Smooth muscle cell (in vitro differentiated cells): ENCODE results near the gene SSC5D. TPM values are rescaled to one million over a fixed set of nuclear protein-coding genes. Genes with fewer than 3 reads are reported as not detected.

Source experiments
- DNase-seq: peaks from one replicate; lab custom pipeline; 2025; ENCODE audit not compliant: unreplicated experiment; lab: John Stamatoyannopoulos, UW
- H2AFZ ChIP-seq: fragments of 200-600 bp; sonication (generic); 2 replicates; pipeline ENCODE4 v1.6.0; 2016; ENCODE audit warnings: antibody characterized with exemption, low read depth, mild to moderate bottlenecking
- H3F3A ChIP-seq: fragments of 200-600 bp; sonication (generic); 2 replicates; pipeline ENCODE4 v1.6.0; 2017; ENCODE audit warnings: antibody characterized with exemption, low read depth
- H3K27ac ChIP-seq: fragments of 200-600 bp; sonication (generic); 2 replicates; pipeline ENCODE4 v1.5.1; 2016; ENCODE audit warnings: low read depth, mild to moderate bottlenecking
- H3K27me3 ChIP-seq: fragments of 200-600 bp; sonication (generic); 2 replicates; pipeline ENCODE4 v1.6.1; 2016; ENCODE audit warnings: low read depth, mild to moderate bottlenecking
- H3K36me3 ChIP-seq: fragments of 200-600 bp; sonication (generic); 2 replicates; pipeline ENCODE4 v1.5.1; 2016; ENCODE audit warnings: low read depth
- H3K4me1 ChIP-seq: fragments of 200-600 bp; sonication (generic); 2 replicates; pipeline ENCODE4 v1.5.1; 2016; ENCODE audit warnings: low read depth
- H3K4me2 ChIP-seq: fragments of 200-600 bp; sonication (generic); 2 replicates; pipeline ENCODE4 v1.6.0; 2016; ENCODE audit warnings: mild to moderate bottlenecking
- H3K4me3 ChIP-seq: fragments of 200-600 bp; sonication (generic); 2 replicates; pipeline ENCODE4 v1.5.1; 2016; ENCODE audit warnings: mild to moderate bottlenecking
- H3K79me2 ChIP-seq: fragments of 200-600 bp; sonication (generic); 2 replicates; pipeline ENCODE4 v1.6.0; 2016; ENCODE audit warnings: low read depth, mild to moderate bottlenecking
- H3K9ac ChIP-seq: fragments of 200-600 bp; sonication (generic); 2 replicates; pipeline ENCODE4 v1.6.0; 2016; ENCODE audit warnings: low read depth
- H3K9me3 ChIP-seq: fragments of 200-600 bp; sonication (generic); replicated peaks from 2 replicates; pipeline ENCODE4 v1.5.1; 2016; ENCODE audit warnings: low read depth
- H4K20me1 ChIP-seq: fragments of 200-600 bp; sonication (generic); 2 replicates; pipeline ENCODE4 v1.6.0; 2016; ENCODE audit warnings: low read depth
- CTCF ChIP-seq: fragments of 200-600 bp; sonication (generic); IDR thresholded peaks from 2 replicates; pipeline ENCODE4 v1.5.1; 2017; ENCODE audit warnings: borderline replicate concordance, mild to moderate bottlenecking, antibody characterized with exemption; ENCODE audit not compliant: insufficient read depth, poor library complexity, severe bottlenecking
- WGBS: methylation state at CpG from one replicate; pipeline ENCODE4 v1.1.7; 2016; ENCODE audit warnings: low lambda C conversion rate; 5-methylcytosine and 5-hydroxymethylcytosine counted together
- polyA plus RNA-seq: library from polyadenylated mRNA; unstranded; fragments of >200 nt; fragmentation: Nextera tagmentation; extraction: Ambion mirVana; gene quantifications from 2 replicates; pipeline ENCODE4 v1.2.1, GENCODE V29; 2016
- total RNA-seq: library from RNA; depleted of rRNA; stranded (reverse); fragments of >200 nt; gene quantifications from 2 replicates; pipeline ENCODE4 v1.2.3, GENCODE V29; 2014

SSC5D gene
- total and polyA plus RNA-seq, 2 experiments from 2014 or later, result 3.8 to 11.2 TPM

- WGBS, result 93% methylated on average over 14 of the region's 22 CpGs
- no peak overlapping the region for H3K27ac ChIP-seq
- DNase-seq, result no peak
- no peaks in the 10 kb centered on the region for H3K36me3 ChIP-seq
- TF ChIP-seq CTCF, result no peak
- H2AFZ ChIP-seq, result no peak overlapping the region
- no peaks in the 10 kb centered on the region for H3K4me1 ChIP-seq
- no peak overlapping the region for H3K4me2 ChIP-seq
- H3K9ac ChIP-seq, result no peak overlapping the region
- H4K20me1 ChIP-seq, result no peaks in the 10 kb centered on the region
- H3K9me3 ChIP-seq, result no peaks in the 10 kb centered on the region
- no peaks in the 10 kb centered on the region for H3K79me2 ChIP-seq
- no peaks in the 10 kb centered on the region for H3F3A ChIP-seq
- H3K27me3 ChIP-seq, result no peaks in the 10 kb centered on the region
- no peak overlapping the region for H3K4me3 ChIP-seq
Observed at GRCh38 chr19:55535965-55536350, 47.7 kb downstream of the SSC5D start.

- Histone ChIP-seq H3K27ac (no peak overlapping the region), H3K9ac (no peak overlapping the region), H3K9me3 (no peaks in the 10 kb centered on the region), H3K4me1 (no peaks in the 10 kb centered on the region), H4K20me1 (no peaks in the 10 kb centered on the region), H3K4me2 (no peak overlapping the region), H3K27me3 (no peaks in the 10 kb centered on the region), H3K36me3 (no peaks in the 10 kb centered on the region), H3F3A (no peaks in the 10 kb centered on the region), H3K79me2 (no peaks in the 10 kb centered on the region), H3K4me3 (no peak overlapping the region), H2AFZ (no peak overlapping the region)
- no peak for TF ChIP-seq CTCF
- no peak for DNase-seq
- WGBS, result 94% methylated on average over 8 of the region's 11 CpGs
Observed at GRCh38 chr19:55536366-55536765, 48.1 kb downstream of the SSC5D start.

GRCh38 chr19:55536951-55537740 lies 48.9 kb downstream of the SSC5D start, which contains the start of gene SBK2:
TSS of gene SBK2 (minus strand) at chr19:55537133. CDS start at chr19:55536294, 839 bp downstream.
- Histone ChIP-seq H4K20me1 (no peaks in the 10 kb centered on the region), H3K9ac (no peak within 1 kb of the TSS)

More at GRCh38 chr19:55536951-55537740, 48.9 kb downstream of the SSC5D start, which contains the start of gene SBK2:
- Histone ChIP-seq H3K4me2 (no peak within 1 kb of the TSS), H3F3A (no peaks in the 10 kb centered on the region), H3K27ac (no peak within 1 kb of the TSS), H3K9me3 (no peaks in the 10 kb centered on the region), H3K27me3 (no peaks in the 10 kb centered on the region), H3K4me3 (no peak within 1 kb of the TSS), H3K36me3 (no peaks in the 10 kb centered on the region), H3K4me1 (no peaks in the 10 kb centered on the region), H3K79me2 (no peaks in the 10 kb centered on the region), H2AFZ (no peak within 1 kb of the TSS)
- 39% methylated on average over 13 of the region's 14 CpGs for WGBS
- no peak for TF ChIP-seq CTCF
- no peak for DNase-seq
